Spleen (tissue), 7 donors: ENCODE results near the gene PLEKHM2.

Experiments
- CTCF ChIP-seq, 11 experiments: fragments of 200-600 bp in 7 of 11; fragments of 450-650 bp in 4 of 11; sonication (generic) in 4 of 11; IDR thresholded peaks in 8 of 11; conservative IDR thresholded peaks in 3 of 11; 1 replicate in 7 of 11; 2 replicates in 4 of 11; pipeline versions ENCODE4 v1.4.0 to v1.8.0; 2016 to 2021; ENCODE audit warnings: antibody characterized with exemption in 11 of 11, inconsistent platforms in 4 of 11, mild to moderate bottlenecking in 1 of 11
- POLR2A ChIP-seq, 3 donors: fragments of 450-650 bp; IDR thresholded peaks; one replicate each; pipeline ENCODE4 v1.5.1; 2017; ENCODE audit warnings: antibody characterized with exemption in 3 of 3, mild to moderate bottlenecking in 1 of 3
- POLR2AphosphoS5 ChIP-seq, 3 donors: sonication (generic); formaldehyde crosslinking; IDR thresholded peaks; one replicate each; pipeline ENCODE4 v1.5.1; 2017; ENCODE audit warnings: antibody characterized with exemption in 3 of 3
- donor health status: DM: no; HTN: no; CAD: no; lungs with moderate emphysema.
- donor health status: DM: no; HTN: no; CAD: no.
- donor health status: DM: no; HTN: no; CAD: no.

GRCh38 chr1:15735304-15736037 lies 51.4 kb downstream of the PLEKHM2 start:
- TF ChIP-seq CTCF (IDR thresholded peaks at IDR 0.05 in 8 of 11, conservative IDR thresholded peaks at IDR 0.05 in 3 of 11) (no peak), POLR2AphosphoS5 (IDR thresholded peaks at IDR 0.05) (no peak), POLR2A (IDR thresholded peaks at IDR 0.05) (no peak)
